ENCODE data around the gene SFT2D2. TPM values are rescaled to one million over a fixed set of nuclear protein-coding genes. Genes with fewer than 3 reads are reported as not detected.

SFT2D2 gene
- total RNA-seq, 2 donors from 2014 or later, result 32.5 to 34.3 TPM

DNA sequence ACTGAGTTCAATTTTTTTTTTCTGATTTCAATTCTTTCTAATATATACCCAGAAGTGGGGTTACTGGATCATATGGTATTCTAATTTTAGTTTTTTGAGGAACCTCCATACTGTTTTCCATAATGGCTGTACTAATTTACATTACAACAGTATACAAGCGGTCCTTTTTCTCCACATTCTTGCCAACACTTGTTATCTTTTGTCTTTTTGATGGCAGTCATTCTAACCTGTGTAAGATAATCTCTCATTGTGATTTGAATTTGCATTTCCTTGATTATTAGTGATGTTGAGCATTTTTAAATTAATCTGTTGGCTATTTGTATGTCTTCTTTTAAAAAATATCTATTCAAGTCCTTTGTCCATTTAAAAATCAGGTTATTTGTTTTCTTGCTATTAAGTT, 33.8 kb downstream of the SFT2D2 start:
- Mint-ChIP-seq H3K9me3 (peaks cover 32% of the 10 kb centered on the region), H3K36me3 (ENCODE audit: low read depth) (peaks cover 56% of the 10 kb centered on the region), H3K27me3 (ENCODE audit: insufficient read depth) (no peaks in the 10 kb centered on the region), H3K4me3 (no peak overlapping the region), H3K27ac (no peak overlapping the region), H3K4me1 (peaks cover 7% of the 10 kb centered on the region)
- Histone ChIP-seq H3K9me3 (ENCODE audit: control insufficient read depth, low read length) (peaks cover 41% of the 10 kb centered on the region), H3K36me3 (ENCODE audit: control insufficient read depth, insufficient read depth, low read length) (peaks cover 26% of the 10 kb centered on the region), H3K9ac (ENCODE audit: extremely low read depth, low read length, poor library complexity, severe bottlenecking) (no peak overlapping the region), H3K4me3 (ENCODE audit: low read length) (no peak overlapping the region), H3K27ac (ENCODE audit: low read depth, low read length) (no peak overlapping the region), H3K4me1 (ENCODE audit: control insufficient read depth, insufficient read depth, low read length) (no peaks in the 10 kb centered on the region), H3K27me3 (ENCODE audit: control insufficient read depth, insufficient read depth, low read length, poor library complexity, severe bottlenecking) (no peaks in the 10 kb centered on the region)
- DNase-seq, result no peak
- TF ChIP-seq, protein P1, sequence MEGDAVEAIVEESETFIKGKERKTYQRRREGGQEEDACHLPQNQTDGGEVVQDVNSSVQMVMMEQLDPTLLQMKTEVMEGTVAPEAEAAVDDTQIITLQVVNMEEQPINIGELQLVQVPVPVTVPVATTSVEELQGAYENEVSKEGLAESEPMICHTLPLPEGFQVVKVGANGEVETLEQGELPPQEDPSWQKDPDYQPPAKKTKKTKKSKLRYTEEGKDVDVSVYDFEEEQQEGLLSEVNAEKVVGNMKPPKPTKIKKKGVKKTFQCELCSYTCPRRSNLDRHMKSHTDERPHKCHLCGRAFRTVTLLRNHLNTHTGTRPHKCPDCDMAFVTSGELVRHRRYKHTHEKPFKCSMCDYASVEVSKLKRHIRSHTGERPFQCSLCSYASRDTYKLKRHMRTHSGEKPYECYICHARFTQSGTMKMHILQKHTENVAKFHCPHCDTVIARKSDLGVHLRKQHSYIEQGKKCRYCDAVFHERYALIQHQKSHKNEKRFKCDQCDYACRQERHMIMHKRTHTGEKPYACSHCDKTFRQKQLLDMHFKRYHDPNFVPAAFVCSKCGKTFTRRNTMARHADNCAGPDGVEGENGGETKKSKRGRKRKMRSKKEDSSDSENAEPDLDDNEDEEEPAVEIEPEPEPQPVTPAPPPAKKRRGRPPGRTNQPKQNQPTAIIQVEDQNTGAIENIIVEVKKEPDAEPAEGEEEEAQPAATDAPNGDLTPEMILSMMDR (conservative IDR thresholded peaks at IDR 0.05), result no peak
- 100% methylated on average over 1 of the region's 1 CpG for WGBS, 2 experiments (ENCODE audit: insufficient coverage in 1 of 2, insufficient read length in 1 of 2)

DNA sequence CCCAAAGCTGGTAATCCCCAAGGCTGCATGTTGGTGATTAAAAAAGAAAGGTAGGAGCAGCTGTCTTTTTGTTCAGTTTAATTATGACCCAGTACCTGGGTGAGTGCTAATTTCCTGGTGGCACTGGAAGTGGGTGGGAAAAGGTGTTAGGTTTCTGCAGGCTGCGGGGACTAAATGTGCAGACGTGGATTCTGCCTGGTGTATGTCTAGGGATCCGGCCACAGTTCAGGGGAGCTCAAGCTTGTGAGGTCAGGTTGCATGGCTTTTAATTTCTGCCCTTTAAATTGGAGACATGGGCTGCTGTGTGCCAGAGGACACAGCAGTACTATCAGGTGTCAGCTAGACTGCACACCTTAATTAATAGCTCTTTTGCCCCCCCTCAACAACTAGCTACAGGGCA, 34.6 kb downstream of the SFT2D2 start:
- 88 to 96% methylated on average over 3 of the region's 3 CpGs for WGBS, 2 experiments (ENCODE audit: insufficient coverage in 1 of 2, insufficient read length in 1 of 2)
- peaks cover 56% of the 10 kb centered on the region for H3K36me3 Mint-ChIP-seq (ENCODE audit: low read depth)
- TF ChIP-seq, protein P1 (conservative IDR thresholded peaks at IDR 0.05), result no peak
- Histone ChIP-seq H3K27me3 (ENCODE audit: control insufficient read depth, insufficient read depth, low read length, poor library complexity, severe bottlenecking) (no peaks in the 10 kb centered on the region), H3K4me1 (ENCODE audit: control insufficient read depth, insufficient read depth, low read length) (no peaks in the 10 kb centered on the region), H3K9me3 (ENCODE audit: control insufficient read depth, low read length) (peaks cover 33% of the 10 kb centered on the region), H3K27ac (ENCODE audit: low read depth, low read length) (no peak overlapping the region), H3K9ac (ENCODE audit: extremely low read depth, low read length, poor library complexity, severe bottlenecking) (no peak overlapping the region), H3K4me3 (ENCODE audit: low read length) (no peak overlapping the region), H3K36me3 (ENCODE audit: control insufficient read depth, insufficient read depth, low read length) (peaks cover 18% of the 10 kb centered on the region)
- H3K27ac Mint-ChIP-seq, result no peak overlapping the region
- H3K27me3 Mint-ChIP-seq (ENCODE audit: insufficient read depth), result no peaks in the 10 kb centered on the region
- DNase-seq, result no peak
- H3K4me3 Mint-ChIP-seq, result no peak overlapping the region
- H3K4me1 Mint-ChIP-seq, result peaks cover 7% of the 10 kb centered on the region
- H3K9me3 Mint-ChIP-seq, result peaks cover 25% of the 10 kb centered on the region

DNA sequence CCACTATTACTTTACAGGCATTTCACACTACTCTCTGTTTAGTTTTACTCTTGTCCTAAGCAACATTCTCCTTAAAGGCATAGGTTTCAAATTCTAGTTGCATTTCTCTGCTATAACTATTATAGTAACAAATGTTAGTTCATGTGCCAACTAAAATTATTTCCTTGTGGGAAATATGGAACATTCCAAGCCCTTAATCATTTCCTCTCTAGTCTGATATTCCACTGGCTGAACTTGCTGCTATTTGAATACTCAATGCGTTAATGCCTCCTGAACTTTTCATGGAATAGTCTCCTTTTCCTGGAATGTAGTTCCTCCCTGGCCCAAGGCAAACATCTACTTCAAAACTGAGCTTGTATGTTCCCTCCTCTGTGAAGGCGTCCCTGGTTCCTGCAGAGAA, 35.6 kb downstream of the SFT2D2 start:
- H3K4me1 Mint-ChIP-seq, result peaks cover 7% of the 10 kb centered on the region
- 94 to 100% methylated on average over 1 to 2 of the region's 2 CpGs for WGBS, 2 experiments (ENCODE audit: insufficient coverage in 1 of 2, insufficient read length in 1 of 2)
- Histone ChIP-seq H3K9ac (ENCODE audit: extremely low read depth, low read length, poor library complexity, severe bottlenecking) (no peak overlapping the region), H3K27ac (ENCODE audit: low read depth, low read length) (no peak overlapping the region), H3K4me1 (ENCODE audit: control insufficient read depth, insufficient read depth, low read length) (no peaks in the 10 kb centered on the region), H3K4me3 (ENCODE audit: low read length) (no peak overlapping the region), H3K9me3 (ENCODE audit: control insufficient read depth, low read length) (peaks cover 23% of the 10 kb centered on the region), H3K36me3 (ENCODE audit: control insufficient read depth, insufficient read depth, low read length) (peaks cover 8% of the 10 kb centered on the region), H3K27me3 (ENCODE audit: control insufficient read depth, insufficient read depth, low read length, poor library complexity, severe bottlenecking) (no peaks in the 10 kb centered on the region)
- peaks cover 47% of the 10 kb centered on the region for H3K36me3 Mint-ChIP-seq (ENCODE audit: low read depth)
- H3K27me3 Mint-ChIP-seq (ENCODE audit: insufficient read depth), result no peaks in the 10 kb centered on the region
- H3K4me3 Mint-ChIP-seq, result no peak overlapping the region
- no peak overlapping the region for H3K27ac Mint-ChIP-seq
- H3K9me3 Mint-ChIP-seq, result peaks cover 16% of the 10 kb centered on the region
- TF ChIP-seq, protein P1 (conservative IDR thresholded peaks at IDR 0.05), result no peak
- DNase-seq, result no peak
